Esophagus muscularis mucosa (tissue), 4 donors: Measurements from ENCODE around the gene COQ2.

Experiments used
- EP300 ChIP-seq: sonication (generic); formaldehyde crosslinking; IDR thresholded peaks from one replicate; pipeline ENCODE4 v1.6.1; 2017; ENCODE audit warnings: antibody characterized with exemption
- POLR2A ChIP-seq: fragments of 450-650 bp; IDR thresholded peaks from one replicate; pipeline ENCODE4 v1.6.1; 2017; ENCODE audit warnings: antibody characterized with exemption, moderate library complexity, mild to moderate bottlenecking, low read depth
- POLR2AphosphoS5 ChIP-seq, 2 donors: sonication (generic); formaldehyde crosslinking; IDR thresholded peaks; one replicate each; pipeline ENCODE4 v1.6.1; 2017; ENCODE audit warnings: antibody characterized with exemption in 2 of 2
- TF ChIP-seq, protein P1 (sequence below), 3 experiments: fragments of 200-600 bp in 2 of 3; fragments of 450-650 bp in 1 of 3; sonication (generic) in 2 of 3; IDR thresholded peaks; one replicate each; pipeline ENCODE4 v1.5.1; 2017 to 2019; ENCODE audit warnings: antibody characterized with exemption in 3 of 3, mild to moderate bottlenecking in 2 of 3, moderate library complexity in 1 of 3

DNA sequence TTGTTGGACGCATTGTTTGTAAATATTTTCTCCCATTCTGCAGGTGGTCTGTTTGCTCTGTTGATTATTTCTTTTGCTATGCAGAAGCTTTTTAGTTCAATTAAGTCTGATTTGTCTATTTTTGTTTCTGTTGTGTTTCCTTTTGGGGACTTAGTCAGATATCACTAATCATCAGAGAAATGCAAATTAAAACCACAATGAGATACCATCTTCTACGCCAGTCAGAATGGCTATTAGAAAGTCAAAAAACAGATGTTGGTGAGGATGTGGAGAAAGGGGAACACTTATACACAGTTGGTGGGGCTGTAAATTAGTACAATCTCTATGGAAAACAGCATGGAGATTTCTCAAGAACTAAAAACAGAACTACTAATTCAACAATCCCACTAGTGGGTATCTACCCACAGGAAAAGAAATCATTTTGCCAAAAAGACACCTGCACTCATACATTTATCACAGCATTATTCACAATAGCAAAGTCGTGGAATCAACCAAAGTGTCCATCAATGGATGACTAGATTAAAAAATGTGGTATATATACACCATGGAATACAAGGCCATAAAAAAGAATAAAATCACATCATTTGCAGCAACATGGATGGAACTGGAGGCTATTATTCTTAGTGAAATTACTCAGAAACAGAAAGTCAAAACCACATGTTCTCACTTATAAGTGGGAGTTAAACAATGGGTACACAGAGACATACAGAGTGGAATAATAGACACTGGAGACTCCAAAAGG, 8.1 kb downstream of the COQ2 start:
- TF ChIP-seq, protein P1, sequence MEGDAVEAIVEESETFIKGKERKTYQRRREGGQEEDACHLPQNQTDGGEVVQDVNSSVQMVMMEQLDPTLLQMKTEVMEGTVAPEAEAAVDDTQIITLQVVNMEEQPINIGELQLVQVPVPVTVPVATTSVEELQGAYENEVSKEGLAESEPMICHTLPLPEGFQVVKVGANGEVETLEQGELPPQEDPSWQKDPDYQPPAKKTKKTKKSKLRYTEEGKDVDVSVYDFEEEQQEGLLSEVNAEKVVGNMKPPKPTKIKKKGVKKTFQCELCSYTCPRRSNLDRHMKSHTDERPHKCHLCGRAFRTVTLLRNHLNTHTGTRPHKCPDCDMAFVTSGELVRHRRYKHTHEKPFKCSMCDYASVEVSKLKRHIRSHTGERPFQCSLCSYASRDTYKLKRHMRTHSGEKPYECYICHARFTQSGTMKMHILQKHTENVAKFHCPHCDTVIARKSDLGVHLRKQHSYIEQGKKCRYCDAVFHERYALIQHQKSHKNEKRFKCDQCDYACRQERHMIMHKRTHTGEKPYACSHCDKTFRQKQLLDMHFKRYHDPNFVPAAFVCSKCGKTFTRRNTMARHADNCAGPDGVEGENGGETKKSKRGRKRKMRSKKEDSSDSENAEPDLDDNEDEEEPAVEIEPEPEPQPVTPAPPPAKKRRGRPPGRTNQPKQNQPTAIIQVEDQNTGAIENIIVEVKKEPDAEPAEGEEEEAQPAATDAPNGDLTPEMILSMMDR (IDR thresholded peaks at IDR 0.05), result no peak
- no peak for TF ChIP-seq POLR2A
- TF ChIP-seq EP300, result no peak
- TF ChIP-seq POLR2AphosphoS5 (IDR thresholded peaks at IDR 0.05), result no peak
